GM12872 (cell line): ENCODE results near the gene ZDHHC3.

Experiments used
- CTCF ChIP-seq: IDR thresholded peaks from 3 replicates; pipeline ENCODE4 v1.5.1; 2011; ENCODE audit warnings: low read depth, mild to moderate bottlenecking, low read length, moderate library complexity; ENCODE audit not compliant: insufficient read depth

ZDHHC3 gene

GRCh38 chr3:44910693-44911092, 65.3 kb downstream of the ZDHHC3 start:
- no peak for TF ChIP-seq CTCF

- TF ChIP-seq CTCF: no peak
Observed at GRCh38 chr3:44909063-44909462, 66.9 kb downstream of the ZDHHC3 start.

GRCh38 chr3:44907612-44908011, 68.4 kb downstream of the ZDHHC3 start:
- no peak for TF ChIP-seq CTCF

- TF ChIP-seq CTCF: no peak
Observed at GRCh38 chr3:44906997-44907396, 69.0 kb downstream of the ZDHHC3 start.

GRCh38 chr3:44905446-44906157, 70.4 kb downstream of the ZDHHC3 start:
- TF ChIP-seq CTCF: no peak

- TF ChIP-seq CTCF: no peak
Observed at GRCh38 chr3:44903751-44904150, 72.2 kb downstream of the ZDHHC3 start.

GRCh38 chr3:44903314-44903713, 72.7 kb downstream of the ZDHHC3 start:
- TF ChIP-seq CTCF: no peak
